Progenitor cell of endocrine pancreas (in vitro differentiated cells): Measurements from ENCODE around the gene EIF4B. TPM values are rescaled to one million over a fixed set of nuclear protein-coding genes. Genes with fewer than 3 reads are reported as not detected.

Experiments used
- DNase-seq: peaks from one replicate; pipeline ENCODE4 v3.0.0; 2021; ENCODE audit warnings: low spot score; ENCODE audit not compliant: unreplicated experiment
- H3K27ac Mint-ChIP-seq: 2 replicates; pipeline ENCODE4 v1.8.0; 2021; ENCODE audit warnings: mild to moderate bottlenecking, moderate library complexity, mixed read lengths
- H3K27me3 Mint-ChIP-seq: 2 replicates; pipeline ENCODE4 v1.8.0; 2021; ENCODE audit warnings: mixed read lengths
- H3K36me3 Mint-ChIP-seq: 2 replicates; pipeline ENCODE4 v1.8.0; 2022; ENCODE audit warnings: mixed read lengths; ENCODE audit not compliant: insufficient read depth
- H3K4me1 Mint-ChIP-seq: 2 replicates; pipeline ENCODE4 v1.8.0; 2021; ENCODE audit warnings: low read depth, mixed read lengths
- H3K4me3 Mint-ChIP-seq: 2 replicates; pipeline ENCODE4 v1.8.0; 2021; ENCODE audit warnings: low read depth, mild to moderate bottlenecking, moderate library complexity, mixed read lengths
- H3K9me3 Mint-ChIP-seq: 2 replicates; pipeline ENCODE4 v1.8.0; 2021; ENCODE audit warnings: low read depth, mixed read lengths
- total RNA-seq: library from RNA; stranded (reverse); gene quantifications from 2 replicates; pipeline ENCODE4 v1.2.1, GENCODE V29; 2021
- TF ChIP-seq, protein P1 (sequence below): fragments of 200-600 bp; sonication (generic); IDR thresholded peaks from one replicate; pipeline ENCODE4 v1.5.0; 2021; ENCODE audit warnings: antibody characterized with exemption, mild to moderate bottlenecking; ENCODE audit not compliant: unreplicated experiment

Gene EIF4B
- total RNA-seq, 1 donor from 2014 or later, result 447 TPM

DNA sequence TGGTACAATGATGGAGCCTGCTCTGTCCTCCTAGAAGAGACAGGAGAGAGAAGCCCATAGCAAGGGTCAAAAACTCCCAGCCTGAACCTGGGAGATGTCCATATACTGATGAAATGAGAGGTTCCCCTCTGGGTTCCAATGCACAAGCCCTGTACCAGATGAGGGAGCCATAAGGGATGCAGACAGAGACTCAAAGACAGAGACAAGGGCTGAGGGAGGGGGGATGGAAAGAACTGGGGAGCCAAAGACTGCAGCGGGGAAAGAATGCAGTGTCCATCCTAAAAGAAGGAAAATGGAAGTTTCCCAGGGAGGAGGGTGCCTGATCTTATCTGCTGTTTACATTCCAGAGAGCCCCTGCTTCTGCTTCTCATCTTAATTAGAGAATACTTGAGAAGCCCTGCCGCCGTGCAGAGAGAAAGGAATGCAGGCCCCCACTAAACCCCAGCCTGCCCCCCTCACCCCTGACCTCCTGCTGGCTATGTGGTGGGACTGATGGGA is 29.6 kb upstream of the EIF4B start:
- Mint-ChIP-seq H3K9me3 (no peaks in the 10 kb centered on the region), H3K27ac (peak overlapping the region; percentile 78), H3K4me3 (no peak overlapping the region), H3K4me1 (peaks cover 48% of the 10 kb centered on the region), H3K27me3 (no peaks in the 10 kb centered on the region), H3K36me3 (no peaks in the 10 kb centered on the region)
- no peak for DNase-seq
- TF ChIP-seq, protein P1, sequence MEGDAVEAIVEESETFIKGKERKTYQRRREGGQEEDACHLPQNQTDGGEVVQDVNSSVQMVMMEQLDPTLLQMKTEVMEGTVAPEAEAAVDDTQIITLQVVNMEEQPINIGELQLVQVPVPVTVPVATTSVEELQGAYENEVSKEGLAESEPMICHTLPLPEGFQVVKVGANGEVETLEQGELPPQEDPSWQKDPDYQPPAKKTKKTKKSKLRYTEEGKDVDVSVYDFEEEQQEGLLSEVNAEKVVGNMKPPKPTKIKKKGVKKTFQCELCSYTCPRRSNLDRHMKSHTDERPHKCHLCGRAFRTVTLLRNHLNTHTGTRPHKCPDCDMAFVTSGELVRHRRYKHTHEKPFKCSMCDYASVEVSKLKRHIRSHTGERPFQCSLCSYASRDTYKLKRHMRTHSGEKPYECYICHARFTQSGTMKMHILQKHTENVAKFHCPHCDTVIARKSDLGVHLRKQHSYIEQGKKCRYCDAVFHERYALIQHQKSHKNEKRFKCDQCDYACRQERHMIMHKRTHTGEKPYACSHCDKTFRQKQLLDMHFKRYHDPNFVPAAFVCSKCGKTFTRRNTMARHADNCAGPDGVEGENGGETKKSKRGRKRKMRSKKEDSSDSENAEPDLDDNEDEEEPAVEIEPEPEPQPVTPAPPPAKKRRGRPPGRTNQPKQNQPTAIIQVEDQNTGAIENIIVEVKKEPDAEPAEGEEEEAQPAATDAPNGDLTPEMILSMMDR, result no peak

DNA sequence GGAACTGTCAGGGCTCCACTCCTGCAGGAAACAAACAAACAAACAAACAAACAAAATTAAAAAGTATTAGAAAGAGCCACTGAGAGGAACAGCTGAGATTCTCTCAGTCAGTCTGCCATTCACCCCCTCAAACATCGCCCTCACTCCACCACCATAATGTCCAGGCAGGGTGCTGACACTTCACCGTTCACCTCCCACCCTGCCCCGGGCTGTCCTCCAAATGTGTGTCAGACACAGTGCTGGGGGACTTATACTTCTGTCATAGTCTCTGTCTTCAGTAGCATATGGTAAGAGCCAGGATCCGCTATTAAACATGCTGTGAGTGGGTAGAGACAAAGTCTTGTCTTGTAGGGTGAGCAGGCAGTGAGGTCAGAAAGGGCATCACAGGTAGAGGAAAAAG is 29.1 kb upstream of the EIF4B start:
- H3K27ac Mint-ChIP-seq, result peak overlapping the region; percentile 78
- peaks cover 43% of the 10 kb centered on the region for H3K4me1 Mint-ChIP-seq
- no peaks in the 10 kb centered on the region for H3K9me3 Mint-ChIP-seq
- TF ChIP-seq, protein P1, result no peak
- H3K4me3 Mint-ChIP-seq, result no peak overlapping the region
- no peak for DNase-seq
- no peaks in the 10 kb centered on the region for H3K27me3 Mint-ChIP-seq
- no peaks in the 10 kb centered on the region for H3K36me3 Mint-ChIP-seq

DNA sequence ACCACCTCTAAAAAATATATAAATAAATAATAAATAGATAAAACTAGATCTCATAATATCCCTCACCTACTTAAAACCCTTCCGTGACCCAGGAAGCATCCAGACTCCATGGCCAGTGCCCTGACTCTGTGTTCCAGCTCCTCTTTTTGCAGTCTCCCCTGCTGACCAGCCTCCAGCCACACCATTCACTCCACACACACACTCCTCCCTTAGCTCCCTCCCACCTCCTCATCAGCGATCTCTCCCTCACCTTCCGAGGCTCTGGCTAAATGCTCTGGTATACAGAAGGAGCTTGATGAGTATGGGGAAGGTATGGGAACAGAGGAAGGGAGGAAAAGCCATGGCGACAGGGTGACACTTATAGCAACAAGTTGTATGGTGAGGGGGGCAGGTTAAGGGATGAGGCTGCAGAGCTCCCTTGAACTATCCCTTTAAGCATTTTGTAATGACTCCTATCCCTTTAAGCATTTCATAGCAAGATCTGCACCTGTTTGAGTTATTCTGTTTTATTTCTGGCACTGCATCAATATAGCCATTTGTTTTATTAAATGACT is 26.1 kb upstream of the EIF4B start:
- H3K9me3 Mint-ChIP-seq, result no peaks in the 10 kb centered on the region
- TF ChIP-seq, protein P1, result no peak
- DNase-seq, result no peak
- peak overlapping the region; percentile 83 for H3K27ac Mint-ChIP-seq
- no peaks in the 10 kb centered on the region for H3K27me3 Mint-ChIP-seq
- peaks cover 33% of the 10 kb centered on the region for H3K4me1 Mint-ChIP-seq
- no peak overlapping the region for H3K4me3 Mint-ChIP-seq
- H3K36me3 Mint-ChIP-seq, result no peaks in the 10 kb centered on the region

DNA sequence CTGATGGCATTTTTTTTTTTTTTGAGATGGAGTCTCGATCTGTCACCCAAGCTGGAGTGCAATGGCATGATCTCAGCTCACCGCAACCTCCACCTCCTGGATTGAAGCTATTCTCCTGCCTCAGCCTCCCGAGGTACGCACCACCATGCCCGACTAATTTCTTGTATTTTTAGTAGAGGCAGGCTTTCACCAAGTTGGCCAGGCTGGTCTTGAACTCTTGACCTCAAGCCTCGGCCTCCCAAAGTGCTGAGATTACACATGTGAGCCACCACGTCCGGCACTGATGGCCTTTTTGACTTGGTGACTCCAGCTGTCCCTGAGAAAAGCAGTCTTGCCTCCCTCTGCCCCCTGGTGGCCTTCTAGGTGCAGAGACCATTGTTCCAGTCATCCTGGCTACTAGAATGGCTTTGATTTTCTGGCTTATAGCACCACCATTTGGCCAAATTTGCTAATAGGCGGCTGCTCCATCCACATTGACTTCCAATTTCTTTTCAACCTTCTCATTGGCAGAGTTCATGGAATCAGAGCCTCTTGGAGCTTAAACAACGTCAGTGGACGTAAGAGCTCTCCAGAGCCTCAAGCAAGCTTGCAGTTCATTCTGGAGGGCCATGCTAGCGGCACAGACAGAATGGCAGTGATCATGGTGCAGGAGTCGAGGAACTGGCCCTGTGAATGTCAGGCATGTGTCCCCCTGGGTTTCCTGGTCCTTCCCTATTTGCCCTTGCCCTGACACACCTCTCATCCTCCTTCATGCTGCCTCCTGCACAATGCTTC is 25.4 kb upstream of the EIF4B start:
- H3K9me3 Mint-ChIP-seq, result no peaks in the 10 kb centered on the region
- TF ChIP-seq, protein P1, result peak; percentile 100

DNA sequence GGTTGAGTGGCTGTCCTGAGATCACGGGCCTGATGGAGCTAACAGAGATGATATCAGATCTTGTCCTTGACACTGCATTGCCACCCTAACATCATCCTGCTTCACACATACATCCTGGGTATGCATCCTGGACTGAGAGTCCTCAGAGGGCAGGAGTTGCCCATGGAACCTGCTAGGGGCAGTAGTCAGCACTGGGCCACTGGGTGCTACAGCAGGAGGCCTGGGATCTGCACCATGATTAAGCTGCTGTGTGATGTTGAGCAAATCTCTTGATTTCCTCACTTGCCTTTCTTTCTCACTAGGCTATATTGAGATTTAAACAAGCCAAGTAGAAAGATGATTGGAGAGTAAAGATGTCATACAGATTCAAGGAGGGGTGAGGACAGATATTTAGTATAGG is 22.1 kb upstream of the EIF4B start:
- H3K36me3 Mint-ChIP-seq, result no peaks in the 10 kb centered on the region
- no peak for DNase-seq
- H3K27ac Mint-ChIP-seq, result peak overlapping the region; percentile 11
- TF ChIP-seq, protein P1, result peak; percentile 22
- no peak overlapping the region for H3K4me3 Mint-ChIP-seq
- H3K9me3 Mint-ChIP-seq, result no peaks in the 10 kb centered on the region
- peaks cover 14% of the 10 kb centered on the region for H3K4me1 Mint-ChIP-seq
- no peaks in the 10 kb centered on the region for H3K27me3 Mint-ChIP-seq

More for the DNA sequence above, 25.4 kb upstream of the EIF4B start:
- no peaks in the 10 kb centered on the region for H3K27me3 Mint-ChIP-seq
- DNase-seq, result peak; percentile 90
- no peak overlapping the region for H3K4me3 Mint-ChIP-seq
- no peaks in the 10 kb centered on the region for H3K36me3 Mint-ChIP-seq
- peaks cover 33% of the 10 kb centered on the region for H3K4me1 Mint-ChIP-seq
- peak overlapping the region; percentile 89 for H3K27ac Mint-ChIP-seq
